NCI-H146 treated with DMSO at 0.1 percent for 48 hours (cell line): ENCODE data around the gene FSD2.

Experiments
- DNase-seq: peaks from one replicate; lab custom pipeline; 2025; ENCODE audit not compliant: unreplicated experiment; lab: John Stamatoyannopoulos, UW

FSD2 gene

GRCh38 chr15:82805994-82806406 lies at the start of gene FSD2:
Gene FSD2 (minus strand): TSS chr15:82806069. CDS start chr15:82787390, 18,679 bp downstream.
- DNase-seq: no peak

GRCh38 chr15:82854554-82854953 lies 48.7 kb upstream of the FSD2 start:
- no peak for DNase-seq

GRCh38 chr15:82852941-82853561 lies 47.2 kb upstream of the FSD2 start:
- DNase-seq: no peak

- no peak for DNase-seq
Observed at GRCh38 chr15:82851981-82852511, 46.2 kb upstream of the FSD2 start.

GRCh38 chr15:82851306-82851850 lies 45.5 kb upstream of the FSD2 start:
- no peak for DNase-seq

- DNase-seq: no peak
Observed at GRCh38 chr15:82850731-82851130, 44.9 kb upstream of the FSD2 start.

GRCh38 chr15:82849556-82850512 lies 44.0 kb upstream of the FSD2 start:
- peak; percentile 41 for DNase-seq

GRCh38 chr15:82848241-82848993 lies 42.5 kb upstream of the FSD2 start:
- DNase-seq: no peak

- DNase-seq: no peak
Observed at GRCh38 chr15:82847703-82848102, 41.8 kb upstream of the FSD2 start.

- DNase-seq: no peak
Observed at GRCh38 chr15:82846621-82847020, 40.8 kb upstream of the FSD2 start.

GRCh38 chr15:82845686-82846085 lies 39.8 kb upstream of the FSD2 start:
- DNase-seq: no peak

GRCh38 chr15:82843566-82843965 lies 37.7 kb upstream of the FSD2 start:
- no peak for DNase-seq

GRCh38 chr15:82840166-82840565 lies 34.3 kb upstream of the FSD2 start:
- no peak for DNase-seq

- DNase-seq: no peak
Observed at GRCh38 chr15:82839136-82839535, 33.3 kb upstream of the FSD2 start.

- DNase-seq: no peak
Observed at GRCh38 chr15:82838096-82838735, 32.3 kb upstream of the FSD2 start.

- no peak for DNase-seq
Observed at GRCh38 chr15:82835391-82835917, 29.6 kb upstream of the FSD2 start.

- DNase-seq: no peak
Observed at GRCh38 chr15:82833362-82833682, 27.5 kb upstream of the FSD2 start.

- no peak for DNase-seq
Observed at GRCh38 chr15:82832601-82833361, 26.9 kb upstream of the FSD2 start.

- no peak for DNase-seq
Observed at GRCh38 chr15:82831894-82832600, 26.2 kb upstream of the FSD2 start.
